GM18907 (cell line): ENCODE measurements around the gene EIF1.
"Not testable (repeated sequence)": the region's sequence is repeated elsewhere in the genome, so short reads cannot be mapped to it uniquely, and the experiment has no call there.

Experiments used
- ATAC-seq: cut with Tn5 transposase; IDR thresholded peaks from one replicate; pipeline ENCODE4 v1.9.1; 2021; ENCODE audit warnings: mild to moderate bottlenecking, moderate library complexity; ENCODE audit not compliant: unreplicated experiment

EIF1 gene

GRCh38 chr17:41688641-41689496 lies at the start of gene EIF1:
Gene EIF1, plus strand, starts transcription at chr17:41688885. Its CDS starts 154 bp downstream, at chr17:41689039.
- ATAC-seq: peak; percentile 70

DNA sequence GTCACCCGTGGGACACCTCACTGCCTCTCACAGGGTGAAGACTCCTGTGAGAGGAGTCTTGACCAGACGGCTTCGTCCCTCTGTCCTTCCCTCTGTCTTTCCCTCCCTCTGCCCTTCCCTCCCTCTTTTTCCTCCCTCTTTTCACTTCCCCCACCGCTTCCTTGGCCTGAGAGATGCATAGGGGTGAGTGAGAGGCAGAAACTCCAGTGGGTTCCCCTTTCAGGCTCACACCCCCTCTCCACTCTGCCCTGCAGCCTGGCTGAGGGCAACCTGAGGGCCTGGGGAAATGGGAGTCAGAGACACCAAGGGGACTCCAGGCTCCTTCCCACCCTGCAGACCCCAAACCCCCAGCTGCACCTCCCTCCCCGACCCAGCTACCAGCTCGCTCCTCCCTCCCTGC lies 49.7 kb upstream of the EIF1 start:
- no peak for ATAC-seq

DNA sequence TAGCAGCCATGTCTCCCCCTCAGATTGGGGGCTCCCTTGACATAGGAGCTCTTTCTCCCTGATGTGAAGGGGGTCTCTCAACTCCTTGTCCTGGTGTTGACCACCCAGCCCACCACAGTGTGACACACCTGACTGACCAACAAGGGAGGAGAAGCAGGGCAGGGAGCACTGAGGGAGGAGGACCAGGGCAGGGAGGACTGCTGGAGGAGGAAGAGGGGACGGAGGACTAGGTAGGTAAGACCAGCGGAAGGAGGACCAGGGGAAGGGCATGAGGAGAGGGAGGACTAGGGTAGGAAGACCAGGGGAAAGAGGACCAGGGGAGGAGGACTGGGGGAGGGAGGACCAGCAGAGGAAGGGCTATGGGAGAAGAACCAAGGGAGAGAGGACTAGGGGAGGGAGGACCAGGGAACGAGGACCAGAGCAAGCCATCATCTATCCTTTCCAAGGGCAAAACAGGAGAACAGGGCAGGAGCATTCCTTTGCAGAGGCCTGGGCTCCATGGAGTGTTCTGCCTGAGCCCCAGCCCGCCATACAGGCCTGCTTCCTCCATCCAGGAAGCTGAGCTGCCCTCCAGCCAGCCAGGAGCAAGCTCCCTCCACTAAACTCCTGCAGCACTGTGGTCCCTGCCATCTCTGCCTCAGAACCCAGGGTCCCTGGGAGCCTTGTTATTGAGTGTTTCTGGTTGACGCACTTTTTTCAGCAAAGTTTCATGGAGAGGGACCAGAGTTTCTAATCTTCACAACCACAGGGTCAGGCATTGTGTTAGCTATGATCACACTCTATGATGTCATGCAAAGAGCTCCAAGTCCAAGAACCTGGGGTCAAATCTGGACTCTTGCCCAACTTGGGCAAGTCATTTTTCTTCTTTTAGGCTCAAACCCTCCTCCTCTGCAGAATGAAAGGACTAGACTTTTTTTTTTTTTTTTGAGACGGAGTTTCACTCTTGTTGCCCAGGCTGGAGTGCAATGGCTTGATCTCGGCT lies 48.9 kb upstream of the EIF1 start:
- ATAC-seq: no peak

GRCh38 chr17:41640596-41640995 lies 48.1 kb upstream of the EIF1 start:
- ATAC-seq: not testable (repeated sequence)

GRCh38 chr17:41642252-41643156 lies 46.2 kb upstream of the EIF1 start:
- ATAC-seq: no peak

GRCh38 chr17:41647038-41647813 lies 41.5 kb upstream of the EIF1 start:
- ATAC-seq: no peak

GRCh38 chr17:41647940-41648410 lies 40.7 kb upstream of the EIF1 start:
- peak; percentile 68 for ATAC-seq

DNA sequence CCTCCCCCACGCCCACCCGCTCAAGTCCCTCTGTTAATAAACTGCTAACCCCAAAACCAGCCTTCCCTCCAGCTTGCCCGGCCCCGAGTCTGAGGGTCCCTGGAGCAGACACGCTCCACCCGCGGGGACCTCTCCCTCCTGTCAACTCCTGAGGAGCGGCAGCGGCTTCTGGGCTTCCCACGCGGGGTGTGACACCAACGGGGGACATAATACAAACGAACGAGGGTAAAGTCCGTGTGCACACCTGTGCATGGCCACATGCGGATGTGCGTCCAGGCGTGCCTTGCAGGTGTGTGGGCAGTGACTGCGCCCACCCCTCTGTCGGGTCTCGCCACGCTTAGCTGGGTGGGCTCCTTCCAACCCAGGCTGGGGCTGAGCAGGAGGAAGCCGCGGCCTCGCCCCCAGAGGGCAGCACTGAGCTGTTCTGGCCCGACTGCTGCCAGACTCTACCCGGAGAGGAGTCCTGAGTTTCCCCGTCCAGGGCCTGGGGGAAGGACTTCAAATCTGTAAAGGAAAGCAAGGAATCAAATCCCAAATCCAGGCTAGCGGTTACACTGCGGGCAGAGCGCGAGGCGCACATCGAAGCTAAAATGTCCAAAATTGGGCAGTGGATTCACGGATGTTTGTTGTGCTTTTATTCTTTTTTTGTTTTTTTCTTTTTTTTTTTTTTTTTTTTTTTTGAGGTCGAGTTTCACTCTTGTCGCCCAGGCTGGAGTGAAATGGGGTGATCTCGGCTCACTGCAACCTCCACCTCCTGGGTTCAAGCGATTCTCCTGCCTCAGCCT lies 40.1 kb upstream of the EIF1 start:
- ATAC-seq: peak; percentile 44

- ATAC-seq: no peak
Observed at GRCh38 chr17:41649923-41650519, 38.7 kb upstream of the EIF1 start.

DNA sequence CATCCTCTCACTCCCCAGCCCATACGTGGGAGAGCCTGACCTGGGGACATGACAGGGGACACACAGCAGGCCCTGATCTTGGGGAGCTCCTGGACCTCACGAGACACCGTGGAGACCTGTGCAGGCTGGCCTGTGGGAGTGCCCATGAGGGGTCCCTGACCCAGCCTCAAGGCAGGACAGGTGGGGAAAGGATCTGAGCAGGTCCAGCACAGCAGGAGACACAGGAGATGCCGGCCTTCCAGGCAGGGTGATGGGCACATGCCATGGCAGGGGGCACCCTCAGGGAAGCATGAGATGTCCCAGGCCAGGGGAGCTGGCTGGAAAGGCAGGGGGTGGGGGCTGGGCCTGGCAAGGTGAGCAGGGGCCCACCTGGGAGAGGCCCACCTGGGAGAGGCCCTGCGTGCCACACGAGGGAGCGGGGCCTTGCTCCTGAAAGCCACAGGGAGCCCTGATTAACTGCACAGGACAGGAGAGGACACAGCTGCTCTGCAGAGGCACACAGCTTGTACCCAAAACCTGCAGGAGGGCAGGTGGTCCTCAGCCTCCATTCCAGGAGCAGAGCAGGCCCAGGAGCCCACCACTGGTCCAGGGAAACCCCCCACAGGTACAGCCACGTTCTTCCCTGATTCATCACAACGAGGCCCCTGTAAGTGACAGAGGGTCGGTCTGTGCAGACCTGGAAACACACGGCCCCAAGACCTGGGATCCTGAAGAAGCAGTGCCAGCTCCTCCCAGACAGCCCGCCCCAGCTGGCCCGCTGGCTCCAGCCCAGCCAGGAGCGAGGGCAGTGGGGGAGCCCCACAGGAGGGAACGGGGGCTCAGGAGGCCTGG lies 37.7 kb upstream of the EIF1 start:
- no peak for ATAC-seq

GRCh38 chr17:41651625-41652460 lies 36.8 kb upstream of the EIF1 start:
- ATAC-seq: no peak

GRCh38 chr17:41652461-41652970 lies 36.2 kb upstream of the EIF1 start:
- ATAC-seq: no peak

DNA sequence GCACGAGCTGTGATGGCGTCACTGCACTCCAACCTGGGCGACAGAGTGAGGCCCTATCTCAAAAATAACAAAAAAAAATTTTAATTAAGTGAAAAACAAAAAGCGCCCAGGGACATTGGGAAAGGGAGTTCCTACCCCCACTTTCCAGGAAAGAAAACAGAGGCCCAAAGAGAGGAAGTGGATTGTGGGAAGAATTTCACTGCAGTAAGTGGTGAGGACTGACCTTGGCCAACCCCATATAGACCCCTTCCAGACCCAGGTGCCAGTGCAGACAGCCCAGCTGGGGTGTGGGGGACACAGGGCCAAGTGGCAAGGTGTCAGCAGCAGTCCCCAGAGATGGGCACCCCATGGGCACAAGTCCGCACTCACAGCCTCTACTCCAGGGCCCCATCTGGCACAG lies 35.3 kb upstream of the EIF1 start:
- no peak for ATAC-seq

- ATAC-seq: no peak
Observed at GRCh38 chr17:41653892-41654677, 34.6 kb upstream of the EIF1 start.

DNA sequence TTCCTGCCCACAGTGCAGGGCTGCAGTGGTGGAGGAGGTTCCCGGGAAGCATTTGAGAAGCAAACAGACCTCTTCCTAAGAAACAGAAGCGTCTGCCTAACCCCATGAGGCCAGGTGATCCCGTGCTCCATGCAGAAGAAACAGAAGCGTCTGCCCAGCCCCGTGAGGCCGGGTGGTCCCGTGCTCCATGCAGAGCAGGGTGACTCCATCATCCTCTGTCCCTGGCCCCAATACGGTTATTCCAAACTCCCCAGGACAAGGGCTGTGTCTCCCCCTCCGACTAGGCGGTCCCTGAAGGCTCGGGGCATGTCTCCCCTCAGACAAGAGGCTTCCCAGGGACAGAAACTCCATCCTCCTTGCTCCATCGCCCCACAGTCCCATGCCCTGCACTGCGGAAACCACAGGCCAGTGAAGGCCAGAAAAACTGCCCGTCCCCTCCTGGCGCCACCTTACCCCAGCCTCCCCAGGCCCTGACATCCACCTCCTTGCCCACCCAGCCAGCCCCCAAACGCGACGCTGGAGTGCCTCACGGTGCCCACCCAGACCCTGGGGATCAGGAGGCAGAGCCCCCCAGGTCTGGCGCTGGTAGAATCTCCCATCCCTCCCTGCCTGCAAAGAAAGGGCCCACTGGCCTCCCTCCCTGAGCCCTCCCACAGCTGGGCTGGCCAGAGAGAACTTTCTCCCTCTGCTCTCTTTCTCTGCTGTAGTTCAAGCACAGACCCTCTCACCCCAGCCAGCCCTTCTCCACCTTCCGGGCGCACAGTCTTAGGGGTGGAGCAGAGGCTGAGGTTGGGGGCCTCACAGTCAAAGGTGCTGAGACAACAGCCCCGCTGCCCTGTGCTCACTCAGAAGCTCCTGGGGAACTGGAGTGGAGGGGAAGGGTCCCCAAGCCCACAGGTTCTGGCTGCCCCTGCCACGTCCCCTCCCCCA lies 33.7 kb upstream of the EIF1 start:
- ATAC-seq: no peak
